ENCODE measurements around the gene OBSL1.

OBSL1 gene

DNA sequence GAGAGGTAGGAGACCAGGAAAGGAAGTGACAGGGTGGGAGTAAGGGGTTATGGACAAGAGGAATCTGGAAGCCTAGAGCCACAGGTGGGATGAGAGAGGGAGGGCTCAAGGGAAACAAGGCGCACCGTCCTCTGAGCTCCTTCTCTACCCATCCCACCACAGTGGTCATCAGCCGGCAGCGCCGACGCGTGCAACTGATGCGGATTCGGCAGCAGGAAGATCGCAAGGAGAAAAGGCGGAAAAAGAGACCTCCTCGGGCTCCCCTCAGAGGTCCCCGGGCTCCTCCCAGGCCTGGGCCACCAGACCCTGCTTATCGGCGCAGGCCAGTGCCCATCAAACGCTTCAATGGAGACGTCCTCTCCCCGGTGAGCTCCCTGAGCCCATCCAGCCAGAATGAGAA lies 22.3 kb downstream of the OBSL1 start:
- DNase-seq (ENCODE audit: low read depth): no peak

GRCh38 chr2:219547621-219548020 lies 23.7 kb downstream of the OBSL1 start:
- no peak for DNase-seq (ENCODE audit: low read depth)

DNA sequence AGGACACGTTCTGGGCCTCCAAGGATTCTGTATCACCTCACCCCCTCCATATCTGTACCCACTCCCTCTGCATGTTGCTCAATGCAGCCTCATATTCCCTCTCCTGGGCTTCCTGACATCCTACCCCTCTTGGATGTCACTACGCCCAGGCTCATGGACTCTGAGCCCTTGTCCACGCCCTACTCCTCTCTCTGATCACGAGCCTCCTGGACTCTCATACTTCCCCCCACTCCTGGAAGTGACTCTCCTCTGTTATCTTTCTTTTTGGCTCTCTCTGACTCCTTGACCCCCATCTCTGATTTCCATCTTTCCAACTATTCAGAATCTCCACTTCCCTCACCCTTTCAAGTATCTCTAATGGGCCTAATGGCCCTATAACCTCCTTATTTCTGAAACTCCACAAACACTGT lies 25.4 kb downstream of the OBSL1 start:
- DNase-seq (ENCODE audit: low read depth): no peak

DNA sequence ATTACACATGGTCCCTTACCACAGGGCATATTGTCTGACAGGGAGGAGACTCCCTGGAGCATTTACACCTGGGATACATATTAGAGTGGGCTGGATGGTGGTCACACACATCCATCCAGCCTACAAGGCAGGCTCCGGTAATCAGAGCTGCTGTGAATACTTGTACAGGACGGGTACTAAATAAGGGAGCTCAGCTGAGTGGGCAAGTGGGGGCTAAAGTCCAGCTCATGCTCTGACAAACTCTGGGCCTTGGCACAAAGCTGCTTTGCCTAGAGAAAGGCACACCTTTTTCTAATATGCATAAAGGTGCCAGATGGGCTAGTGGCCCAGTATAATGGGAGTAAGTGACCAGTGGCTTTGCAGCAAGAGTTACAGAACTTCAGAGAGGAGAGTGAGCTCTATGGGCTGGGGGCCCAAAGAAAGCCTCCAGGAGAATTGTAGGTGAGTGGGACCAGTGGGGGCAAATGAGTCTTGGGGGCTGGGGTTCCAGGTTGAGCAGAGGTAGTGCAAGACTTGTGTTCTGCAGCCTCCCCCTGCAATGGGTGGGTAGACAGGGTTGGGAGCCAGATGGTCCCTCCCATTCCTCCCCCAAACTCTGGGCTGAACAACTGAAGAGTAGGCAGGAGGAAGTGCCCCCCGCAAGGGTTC lies 25.9 kb downstream of the OBSL1 start:
- DNase-seq (ENCODE audit: low read depth): no peak

DNA sequence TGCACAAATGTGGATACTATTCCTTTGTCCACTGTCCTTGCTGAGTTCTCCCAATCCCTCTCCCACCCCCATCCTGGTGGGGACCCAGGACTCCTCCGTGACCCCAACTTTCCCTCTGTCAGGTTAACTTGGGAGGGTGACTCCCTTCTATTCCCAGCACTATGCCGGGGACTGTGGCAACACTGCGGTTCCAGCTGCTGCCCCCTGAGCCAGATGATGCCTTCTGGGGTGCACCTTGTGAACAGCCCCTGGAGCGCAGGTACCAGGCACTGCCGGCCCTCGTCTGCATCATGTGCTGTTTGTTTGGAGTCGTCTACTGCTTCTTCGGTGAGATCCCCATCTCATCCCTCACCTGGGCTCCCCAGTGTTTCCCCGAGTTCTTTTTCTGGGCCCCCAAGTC lies 26.8 kb downstream of the OBSL1 start:
- DNase-seq (ENCODE audit: low read depth): no peak

- DNase-seq (ENCODE audit: low read depth): peak; percentile 90
Observed at GRCh38 chr2:219543596-219544358, 27.6 kb downstream of the OBSL1 start, which contains the start of the genes CHPF and TMEM198. TSS of gene CHPF (minus strand) at chr2:219543809. CDS start at chr2:219543538, 271 bp downstream. TSS of gene TMEM198 (plus strand) at chr2:219544028. CDS start at chr2:219544728, 700 bp downstream.

DNA sequence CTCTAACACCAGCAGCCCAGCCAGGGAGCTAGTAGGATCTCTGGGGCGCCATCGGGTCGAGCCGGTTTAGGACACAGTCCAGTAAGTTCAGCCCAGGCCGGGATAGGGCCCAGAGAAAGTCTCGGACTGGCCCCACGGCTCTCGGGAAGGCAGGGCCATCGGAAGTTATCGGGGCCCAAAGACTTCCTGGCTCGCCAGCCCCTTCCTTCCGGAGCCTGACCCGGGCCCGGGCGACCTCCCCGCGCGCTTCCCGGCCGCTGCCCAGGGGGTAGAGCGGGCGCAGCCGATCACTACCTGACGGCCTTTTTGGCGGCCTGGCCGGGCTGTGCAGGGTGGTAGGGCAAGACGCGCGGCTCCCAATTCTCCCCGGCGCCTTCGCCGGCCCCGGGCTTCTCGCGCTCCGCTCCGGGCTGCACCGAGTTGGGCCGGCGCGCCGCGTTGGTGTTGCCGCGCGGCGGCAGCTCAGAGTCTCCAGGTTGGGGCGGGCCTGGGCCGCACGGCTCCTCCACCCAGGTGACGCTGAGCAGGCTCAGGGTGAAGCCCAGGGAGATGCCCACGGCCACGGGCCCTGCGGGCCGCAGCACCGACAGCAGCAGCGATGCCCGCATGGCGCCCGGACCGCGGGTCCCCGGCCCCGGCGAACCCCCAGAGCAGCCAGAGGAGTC lies 28.3 kb downstream of the OBSL1 start:
- no peak for DNase-seq (ENCODE audit: low read depth)

DNA sequence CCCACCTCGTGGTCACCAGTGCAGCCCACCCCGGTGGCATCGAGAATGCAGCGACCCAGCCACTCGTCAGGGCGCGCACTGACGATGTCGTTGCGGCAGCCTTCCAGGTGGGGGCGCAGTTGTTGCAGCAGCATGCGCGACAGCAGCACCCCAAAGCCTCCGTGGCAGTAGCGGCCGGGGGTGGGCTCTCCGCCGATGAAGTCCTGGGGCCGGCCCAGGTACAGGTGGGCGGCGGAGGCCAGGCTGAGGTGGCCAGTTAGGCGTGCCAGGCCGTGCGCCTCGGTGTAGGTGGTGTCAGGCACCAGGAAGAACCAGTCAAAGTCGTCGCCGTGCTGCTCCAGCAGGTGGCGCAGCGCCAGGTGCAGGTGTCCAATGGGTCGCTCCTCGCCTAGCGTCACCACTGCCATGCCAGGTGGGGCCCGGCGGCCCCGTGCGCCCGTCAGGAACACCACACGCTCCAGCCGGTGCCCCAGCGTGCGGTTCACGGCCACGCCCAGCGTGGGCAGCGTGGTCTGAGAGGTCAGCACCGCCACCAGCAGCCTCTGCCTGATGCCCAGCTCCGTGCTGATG lies 29.6 kb downstream of the OBSL1 start:
- DNase-seq (ENCODE audit: low read depth): no peak

GRCh38 chr2:219540784-219541504 lies 30.4 kb downstream of the OBSL1 start:
- no peak for DNase-seq (ENCODE audit: low read depth)

- DNase-seq (ENCODE audit: low read depth): no peak
Observed at GRCh38 chr2:219539926-219540678, 31.2 kb downstream of the OBSL1 start.

GRCh38 chr2:219538956-219539788 lies 32.2 kb downstream of the OBSL1 start:
- DNase-seq (ENCODE audit: low read depth): no peak

- DNase-seq (ENCODE audit: low read depth): no peak
Observed at GRCh38 chr2:219538504-219538951, 32.8 kb downstream of the OBSL1 start.

GRCh38 chr2:219537657-219538488 lies 33.5 kb downstream of the OBSL1 start:
- no peak for DNase-seq (ENCODE audit: low read depth)

DNA sequence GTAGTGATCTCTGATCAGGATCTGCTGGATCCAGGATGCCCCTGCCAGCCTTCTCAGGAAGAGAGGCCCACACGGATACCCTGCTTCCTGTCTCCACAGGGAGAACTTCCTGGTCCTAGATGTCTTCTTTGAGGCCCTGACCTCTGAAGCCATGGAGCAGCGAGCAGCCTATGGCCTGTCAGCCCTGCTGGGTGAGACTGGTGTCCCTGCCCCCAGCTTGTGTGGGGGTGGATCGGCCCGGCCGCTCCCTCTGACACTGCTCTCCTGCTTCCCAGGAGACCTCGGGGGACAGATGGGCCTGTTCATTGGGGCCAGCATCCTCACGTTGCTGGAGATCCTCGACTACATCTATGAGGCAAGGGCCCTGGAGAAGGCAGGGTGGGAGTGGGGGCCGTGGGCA lies 34.4 kb downstream of the OBSL1 start:
- DNase-seq (ENCODE audit: low read depth): no peak

DNA sequence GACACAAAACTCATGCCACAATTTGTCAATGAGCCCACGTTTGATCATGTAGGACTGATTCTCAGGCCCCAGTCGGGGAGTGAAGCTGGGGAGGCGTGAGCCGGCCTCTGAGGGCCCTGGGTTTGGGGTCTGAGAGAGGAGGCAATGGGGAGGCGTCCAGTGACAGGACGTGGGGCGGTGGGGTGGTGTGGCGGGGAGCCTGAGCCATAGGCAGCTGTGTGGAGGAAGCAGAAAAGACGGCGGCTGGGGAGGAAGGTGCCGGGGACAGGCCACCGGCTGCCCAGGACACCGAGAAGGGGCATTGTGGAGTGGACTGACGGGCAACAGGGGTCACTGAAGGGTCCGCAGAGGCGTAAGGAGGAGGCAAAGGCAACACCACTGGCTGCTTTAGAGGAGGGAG lies 34.9 kb downstream of the OBSL1 start:
- no peak for DNase-seq (ENCODE audit: low read depth)

DNA sequence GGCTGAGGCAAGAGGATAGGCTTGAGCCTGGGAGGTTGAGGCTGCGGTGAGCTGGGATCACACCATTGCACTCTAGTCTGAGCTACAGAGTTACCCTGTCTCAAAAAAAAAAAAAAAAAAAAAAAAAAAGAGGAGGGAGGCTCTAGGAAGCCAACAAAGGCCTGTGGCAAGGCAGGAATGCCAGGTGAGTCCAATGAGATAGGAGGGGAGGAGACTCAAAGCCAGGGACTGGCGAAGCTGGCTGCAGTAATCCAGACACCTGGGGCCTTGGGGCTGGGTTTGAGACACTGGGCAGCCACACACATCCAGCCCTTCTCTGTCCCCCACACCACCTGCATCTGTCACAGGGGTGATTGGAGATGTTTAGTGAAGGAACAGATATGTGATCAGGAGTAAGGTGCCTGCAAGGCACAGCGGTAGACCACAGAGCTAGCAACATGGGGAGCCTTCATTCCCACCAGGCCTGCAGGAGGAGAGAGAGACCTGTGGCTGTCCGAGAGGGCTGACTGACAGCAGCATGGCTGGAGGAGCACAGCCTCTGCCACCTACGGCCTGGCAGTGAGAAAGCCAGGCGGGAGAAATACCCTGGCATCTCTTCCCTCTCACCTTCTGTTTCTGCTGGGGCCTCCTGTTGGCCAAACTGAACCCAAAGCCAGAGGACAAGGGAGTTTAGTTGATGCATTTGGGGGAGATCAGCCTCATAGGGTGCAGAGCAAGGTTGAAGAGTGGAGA lies 37.2 kb downstream of the OBSL1 start:
- DNase-seq (ENCODE audit: low read depth): no peak

GRCh38 chr2:219532378-219532649 lies 39.0 kb downstream of the OBSL1 start:
- no peak for DNase-seq (ENCODE audit: low read depth)

GRCh38 chr2:219531639-219532377 lies 39.5 kb downstream of the OBSL1 start:
- no peak for DNase-seq (ENCODE audit: low read depth)

All from GM04503 (cell line).